Psoas muscle (tissue), 8 donors: ENCODE measurements around the gene TOM1L2. TPM values are rescaled to one million over a fixed set of nuclear protein-coding genes. Genes with fewer than 3 reads are reported as not detected.

Experiments used
- ATAC-seq, 4 donors: fragments of 200-7000 bp; cut with Tn5 transposase; one replicate each; pipeline ENCODE4 v1.9.1; 2020; ENCODE audit warnings: moderate library complexity in 3 of 4, mild to moderate bottlenecking in 2 of 4
- DNase-seq, 2 donors: peaks; one replicate each; pipeline ENCODE4 v3.0.0-alpha.2; 2020
- H3K27ac ChIP-seq: fragments of 200-600 bp; one replicate; pipeline ENCODE4 v1.8.0; 2022
- H3K27me3 ChIP-seq, 3 donors: fragments of 200-600 bp in 1 of 3; one replicate each; pipeline versions ENCODE4 v1.6.1 to v1.8.0; 2013 to 2022; ENCODE audit warnings: low read length in 2 of 3, mild to moderate bottlenecking in 2 of 3, moderate library complexity in 1 of 3; ENCODE audit not compliant: insufficient read depth in 3 of 3
- H3K36me3 ChIP-seq, 2 donors: fragments of 200-600 bp in 1 of 2; one replicate each; pipeline versions ENCODE4 v1.6.1 to v1.8.0; 2013 to 2022; ENCODE audit warnings: low read depth in 1 of 2, mild to moderate bottlenecking in 1 of 2, moderate library complexity in 1 of 2; ENCODE audit not compliant: insufficient read depth in 1 of 2
- H3K4me1 ChIP-seq: fragments of 200-600 bp; one replicate; pipeline ENCODE4 v1.8.0; 2022
- H3K4me3 ChIP-seq: fragments of 200-600 bp; one replicate; pipeline ENCODE4 v1.8.0; 2022; ENCODE audit warnings: mild to moderate bottlenecking
- H3K9me3 ChIP-seq: fragments of 200-600 bp; one replicate; pipeline ENCODE4 v1.8.0; 2022
- WGBS, 3 donors: extraction: QIAGEN DNeasy Blood & Tissue Kit; methylation state at CpG; one replicate each; pipeline versions ENCODE4 v1.1.6 to v1.1.7; 2013; 5-methylcytosine and 5-hydroxymethylcytosine counted together
- intact Hi-C, 2 donors: fragments of 100-400 bp; cut with DNase I; formaldehyde crosslinking; loops; one replicate each; pipeline versions ENCODE4 v1.11.0 to v1.14.2; 2022
- polyA plus RNA-seq, 3 donors: library from polyadenylated mRNA; stranded (reverse); fragments of 200-250 nt; gene quantifications; one replicate each; pipeline ENCODE4 v1.2.3, GENCODE V29; 2013
- total RNA-seq, 4 donors: library from RNA; stranded (reverse); fragmentation: NEBNext Ultra II Directional in 2 of 4; extraction: Animal tissue kit (Norgen Biotek cat#: 25700) in 2 of 4; gene quantifications; one replicate each; pipeline versions ENCODE4 v1.2.1 to v1.2.4, GENCODE V29; 2021 to 2023
- TF ChIP-seq, protein P1 (sequence below): fragments of 200-600 bp; IDR thresholded peaks from one replicate; pipeline ENCODE4 v1.8.0; 2022; ENCODE audit warnings: antibody characterized with exemption
- donor health status: healthy with polysubstance abuse.
- donor health status: DM: no; HTN: no; CAD: no; lungs with moderate emphysema.
- donor health status: Bipolar disorder and iron deficiency.
- donor health status: healthy.
- donor health status: DM: yes; HTN: yes; CAD: no.
- donor health status: DM: no; HTN: no; CAD: no.
- donor health status: DM: no; HTN: no; CAD: no.
- donor health status: DM: yes; HTN: yes; CAD: no.

TOM1L2 gene
- total and polyA plus RNA-seq, 7 donors: 13.3 to 89.8 (median 72.0) TPM

GRCh38 chr17:17807440-17807839, 164.8 kb downstream of the TOM1L2 start:
- intact Hi-C loops: no loop called here
- H3K36me3 ChIP-seq: peaks cover 0 to 22% of the 10 kb centered on the region in 2 donors
- no peak for DNase-seq
- no peak overlapping the region for H3K27ac ChIP-seq
- no peak overlapping the region for H3K4me3 ChIP-seq
- ATAC-seq: no peak
- TF ChIP-seq, protein P1, sequence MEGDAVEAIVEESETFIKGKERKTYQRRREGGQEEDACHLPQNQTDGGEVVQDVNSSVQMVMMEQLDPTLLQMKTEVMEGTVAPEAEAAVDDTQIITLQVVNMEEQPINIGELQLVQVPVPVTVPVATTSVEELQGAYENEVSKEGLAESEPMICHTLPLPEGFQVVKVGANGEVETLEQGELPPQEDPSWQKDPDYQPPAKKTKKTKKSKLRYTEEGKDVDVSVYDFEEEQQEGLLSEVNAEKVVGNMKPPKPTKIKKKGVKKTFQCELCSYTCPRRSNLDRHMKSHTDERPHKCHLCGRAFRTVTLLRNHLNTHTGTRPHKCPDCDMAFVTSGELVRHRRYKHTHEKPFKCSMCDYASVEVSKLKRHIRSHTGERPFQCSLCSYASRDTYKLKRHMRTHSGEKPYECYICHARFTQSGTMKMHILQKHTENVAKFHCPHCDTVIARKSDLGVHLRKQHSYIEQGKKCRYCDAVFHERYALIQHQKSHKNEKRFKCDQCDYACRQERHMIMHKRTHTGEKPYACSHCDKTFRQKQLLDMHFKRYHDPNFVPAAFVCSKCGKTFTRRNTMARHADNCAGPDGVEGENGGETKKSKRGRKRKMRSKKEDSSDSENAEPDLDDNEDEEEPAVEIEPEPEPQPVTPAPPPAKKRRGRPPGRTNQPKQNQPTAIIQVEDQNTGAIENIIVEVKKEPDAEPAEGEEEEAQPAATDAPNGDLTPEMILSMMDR: no peak
- peaks cover 12% of the 10 kb centered on the region for H3K4me1 ChIP-seq
- no peaks in the 10 kb centered on the region for H3K9me3 ChIP-seq
- 86 to 98% (median 86%) methylated on average over 5 of the region's 5 CpGs for WGBS, 3 donors
- H3K27me3 ChIP-seq: no peaks in the 10 kb centered on the region

DNA sequence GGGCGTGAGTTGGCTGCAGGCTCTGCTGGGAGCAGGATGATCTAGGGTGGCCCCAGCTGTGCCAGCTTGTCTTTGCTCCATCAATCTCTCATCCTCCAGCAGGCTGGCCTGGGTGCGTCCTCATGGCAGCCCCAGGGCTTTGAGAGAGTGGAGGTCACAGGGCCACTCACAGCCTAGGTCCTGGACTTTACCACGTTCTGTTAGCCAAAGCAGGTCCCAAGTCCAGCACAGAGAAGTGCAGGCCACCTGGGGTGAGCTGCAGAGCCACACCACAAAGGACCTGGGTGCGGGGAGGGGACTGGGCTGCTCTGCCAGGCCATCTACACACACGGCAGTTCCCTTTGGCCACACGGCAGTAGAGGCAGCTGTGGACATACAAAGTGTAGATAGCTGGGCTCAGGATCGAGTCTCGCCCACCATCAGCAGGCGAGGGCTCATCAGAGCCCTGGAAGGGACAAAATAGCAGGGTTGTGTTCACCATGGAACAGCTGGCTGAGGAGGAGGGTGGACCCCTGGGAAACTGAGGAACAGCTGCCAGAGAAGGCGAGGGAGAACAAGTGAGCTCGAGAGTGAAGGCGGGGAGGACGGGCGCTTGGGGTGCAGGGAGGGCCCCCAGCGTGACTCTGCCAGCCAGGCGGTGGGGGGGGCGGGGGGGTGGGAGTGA, 165.5 kb downstream of the TOM1L2 start:
- no peaks in the 10 kb centered on the region for H3K27me3 ChIP-seq
- TF ChIP-seq, protein P1: no peak
- no peak overlapping the region for H3K27ac ChIP-seq
- H3K36me3 ChIP-seq: peaks cover 0 to 15% of the 10 kb centered on the region in 2 donors
- H3K4me3 ChIP-seq: no peak overlapping the region
- intact Hi-C loops: no loop called here
- H3K9me3 ChIP-seq: no peaks in the 10 kb centered on the region
- 66 to 77% (median 68%) methylated on average over 11 to 17 of the region's 17 CpGs for WGBS, 3 donors
- DNase-seq (no peak), ATAC-seq (peak in 2 of 4 donors; percentile 14 to 24)
- H3K4me1 ChIP-seq: peaks cover 6% of the 10 kb centered on the region

- DNase-seq: no peak
- 71 to 96% (median 76%) methylated on average over 4 of the region's 4 CpGs for WGBS, 3 donors
- peaks cover 6% of the 10 kb centered on the region for H3K4me1 ChIP-seq
- intact Hi-C loops: no loop called here
- H3K4me3 ChIP-seq: no peak overlapping the region
- TF ChIP-seq, protein P1: no peak
- peaks cover 0 to 14% of the 10 kb centered on the region in 2 donors for H3K36me3 ChIP-seq
- H3K27me3 ChIP-seq: no peaks in the 10 kb centered on the region
- no peak for ATAC-seq
- no peak overlapping the region for H3K27ac ChIP-seq
- no peaks in the 10 kb centered on the region for H3K9me3 ChIP-seq
These were observed 166.2 kb downstream of the TOM1L2 start for GRCh38 chr17:17806035-17806434.

- intact Hi-C loops: no loop called here
- DNase-seq: no peak
- TF ChIP-seq, protein P1: no peak
- Histone ChIP-seq H3K9me3 (no peaks in the 10 kb centered on the region), H3K4me3 (no peak overlapping the region), H3K27me3 (no peaks in the 10 kb centered on the region), H3K36me3 (peaks cover 0 to 9% of the 10 kb centered on the region in 2 donors), H3K27ac (peak overlapping the region; percentile 38), H3K4me1 (peaks cover 6% of the 10 kb centered on the region)
- WGBS, 3 donors: 34 to 53% (median 43%) methylated on average over 9 of the region's 9 CpGs
- peak; percentile 28 to 60 (median 46) for ATAC-seq
These were observed 166.6 kb downstream of the TOM1L2 start for GRCh38 chr17:17805575-17805974.

DNA sequence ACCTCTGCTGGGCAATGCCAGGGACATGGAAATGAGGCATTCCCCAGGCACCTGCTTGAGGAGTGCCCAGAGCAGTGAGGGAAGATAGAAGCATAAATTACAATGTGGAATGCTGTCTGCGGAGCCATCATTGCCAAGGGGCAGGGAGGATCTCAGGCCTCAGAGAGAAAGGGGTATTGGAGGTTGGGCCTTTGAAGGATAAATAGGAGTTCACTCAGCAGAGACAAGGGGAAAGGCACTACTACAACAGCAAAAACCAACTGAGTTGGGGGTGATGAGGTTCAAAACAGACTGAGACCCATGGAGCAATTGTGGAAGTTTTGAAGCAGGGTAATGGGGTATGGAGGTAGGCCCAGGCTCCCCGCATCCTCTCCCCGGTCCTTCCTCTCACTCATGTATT, 168.2 kb downstream of the TOM1L2 start:
- TF ChIP-seq, protein P1: no peak
- H3K4me1 ChIP-seq: peaks cover 6% of the 10 kb centered on the region
- WGBS, 3 donors: 97 to 98% (median 97%) methylated on average over 3 of the region's 3 CpGs
- no peaks in the 10 kb centered on the region for H3K27me3 ChIP-seq
- H3K36me3 ChIP-seq: peaks cover 0 to 8% of the 10 kb centered on the region in 2 donors
- intact Hi-C loops: no loop called here
- H3K9me3 ChIP-seq: no peaks in the 10 kb centered on the region
- no peak overlapping the region for H3K27ac ChIP-seq
- H3K4me3 ChIP-seq: no peak overlapping the region
- ATAC-seq: no peak
- DNase-seq: no peak
